ENCODE results near the gene SLIRP. TPM values are rescaled to one million over a fixed set of nuclear protein-coding genes. Genes with fewer than 3 reads are reported as not detected.
A peak's percentile ranks its signal among the peaks of the same experiment; 100 is the strongest.
"Not testable (repeated sequence)": the region's sequence is repeated elsewhere in the genome, so short reads cannot be mapped to it uniquely, and the experiment has no call there.

The SLIRP gene
- total and polyA plus RNA-seq, 9 donors = 60.4 to 180 (median 75.2) TPM

DNA sequence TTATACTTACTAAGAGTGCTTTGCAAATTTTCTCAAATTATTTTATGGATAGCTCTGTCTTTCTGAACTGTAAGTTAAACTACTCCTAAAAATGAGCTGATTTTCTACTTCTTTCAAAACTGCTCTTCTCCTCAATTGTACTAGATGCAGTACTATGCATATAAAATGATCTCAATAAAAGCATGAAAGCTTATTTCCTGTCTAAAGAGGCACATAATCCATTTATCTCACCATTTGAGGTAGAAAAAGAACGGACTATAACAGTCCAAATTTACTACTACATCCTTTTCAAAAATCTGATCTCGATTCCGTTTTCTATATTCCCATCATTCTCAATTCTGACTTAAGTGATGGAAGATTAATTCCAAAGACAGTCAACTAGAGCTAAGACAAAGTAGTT, 14.4 kb downstream of the SLIRP start:
- Histone ChIP-seq H3K4me1 (ENCODE audit: control insufficient read depth, insufficient read depth, low read length) (no peaks in the 10 kb centered on the region), H3K27me3 (ENCODE audit: control insufficient read depth, insufficient read depth, low read length) (no peaks in the 10 kb centered on the region), H3K4me3 (ENCODE audit: low read length) (no peak overlapping the region), H3K36me3 (ENCODE audit: control insufficient read depth, insufficient read depth, low read length) (peaks cover 51% of the 10 kb centered on the region), H3K27ac (ENCODE audit: low read length) (no peak overlapping the region), H3K9me3 (replicated peaks; ENCODE audit: control insufficient read depth, low read depth, low read length) (no peaks in the 10 kb centered on the region)
- WGBS (ENCODE audit: insufficient coverage) = no CpG with 5 or more reads among the region's 3 CpGs
- DNase-seq = no peak

DNA sequence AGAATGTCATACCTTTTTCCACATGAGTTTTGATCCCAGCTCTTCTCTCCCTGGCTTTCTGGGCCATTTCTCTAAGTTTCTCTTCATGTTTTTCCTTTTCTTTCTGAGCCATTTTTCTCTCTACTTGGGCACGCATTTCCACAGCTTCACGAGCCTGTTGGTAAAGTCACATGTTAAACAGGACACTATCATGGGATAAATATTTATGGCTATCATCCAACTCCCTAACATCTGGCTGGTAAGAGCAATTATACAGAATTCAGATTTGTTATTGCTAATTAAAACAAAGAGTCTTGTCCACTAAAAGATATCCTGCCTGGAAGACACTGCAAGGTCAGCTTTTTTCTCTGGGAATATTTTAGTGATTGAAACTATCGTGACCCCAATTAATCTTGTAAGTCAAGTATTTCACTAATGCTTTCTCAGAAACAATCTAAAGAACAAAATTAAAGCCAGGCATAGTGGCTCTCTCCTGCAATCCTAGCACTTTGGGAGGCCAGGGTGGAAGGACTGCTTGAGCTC, 23.1 kb downstream of the SLIRP start:
- peaks cover 57% of the 10 kb centered on the region for H3K36me3 ChIP-seq (ENCODE audit: control insufficient read depth, insufficient read depth, low read length)

DNA sequence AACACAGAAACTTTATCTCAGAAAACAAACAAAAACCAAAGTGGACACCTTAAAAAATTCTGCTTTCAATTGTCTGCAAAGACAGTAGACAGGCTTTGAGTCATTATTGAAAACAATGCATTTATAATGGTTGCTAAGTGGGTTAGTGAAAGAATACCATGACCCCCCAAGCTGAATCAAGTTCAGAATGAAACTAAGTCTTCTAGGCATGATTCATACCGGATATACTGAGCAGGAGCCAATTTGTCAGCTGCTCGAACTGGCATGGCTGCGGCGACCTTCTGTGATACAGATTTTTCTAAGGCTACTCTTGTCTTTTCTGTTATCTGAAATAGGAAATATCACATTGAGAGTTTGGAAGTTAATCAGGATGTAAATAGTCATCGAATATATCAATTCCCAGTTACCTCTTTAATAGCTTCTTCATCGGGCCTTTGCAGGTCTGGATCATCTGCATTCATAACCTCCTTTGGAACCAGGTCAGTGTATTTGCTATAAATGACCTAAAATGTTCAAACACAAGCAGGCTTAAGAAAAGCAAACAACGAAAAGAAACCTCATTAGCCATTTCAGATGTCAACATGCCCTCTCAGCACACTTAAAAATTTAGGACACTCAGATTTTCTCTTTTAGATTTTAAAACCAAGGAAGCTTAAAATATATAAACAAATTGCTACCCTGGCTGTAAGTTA, 30.8 kb downstream of the SLIRP start:
- H3K27me3 ChIP-seq (ENCODE audit: control insufficient read depth, insufficient read depth, low read length) = no peaks in the 10 kb centered on the region
- peak overlapping the region; percentile 11 for H3K27ac ChIP-seq (ENCODE audit: low read length)
- no peaks in the 10 kb centered on the region for H3K9me3 ChIP-seq (replicated peaks; ENCODE audit: control insufficient read depth, low read depth, low read length)
- WGBS (ENCODE audit: insufficient coverage) = 93% methylated on average over 3 of the region's 7 CpGs
- H3K36me3 ChIP-seq (ENCODE audit: control insufficient read depth, insufficient read depth, low read length) = peaks cover 28% of the 10 kb centered on the region
- no peak overlapping the region for H3K4me3 ChIP-seq (ENCODE audit: low read length)
- H3K4me1 ChIP-seq (ENCODE audit: control insufficient read depth, insufficient read depth, low read length) = no peaks in the 10 kb centered on the region
- no peak for DNase-seq

More for the DNA sequence above, 23.1 kb downstream of the SLIRP start:
- Histone ChIP-seq H3K4me3 (ENCODE audit: low read length) (no peak overlapping the region), H3K9me3 (replicated peaks; ENCODE audit: control insufficient read depth, low read depth, low read length) (no peaks in the 10 kb centered on the region), H3K27me3 (ENCODE audit: control insufficient read depth, insufficient read depth, low read length) (no peaks in the 10 kb centered on the region), H3K27ac (ENCODE audit: low read length) (no peak overlapping the region), H3K4me1 (ENCODE audit: control insufficient read depth, insufficient read depth, low read length) (no peaks in the 10 kb centered on the region)
- no CpG with 5 or more reads among the region's 3 CpGs for WGBS (ENCODE audit: insufficient coverage)
- no peak for DNase-seq

DNA sequence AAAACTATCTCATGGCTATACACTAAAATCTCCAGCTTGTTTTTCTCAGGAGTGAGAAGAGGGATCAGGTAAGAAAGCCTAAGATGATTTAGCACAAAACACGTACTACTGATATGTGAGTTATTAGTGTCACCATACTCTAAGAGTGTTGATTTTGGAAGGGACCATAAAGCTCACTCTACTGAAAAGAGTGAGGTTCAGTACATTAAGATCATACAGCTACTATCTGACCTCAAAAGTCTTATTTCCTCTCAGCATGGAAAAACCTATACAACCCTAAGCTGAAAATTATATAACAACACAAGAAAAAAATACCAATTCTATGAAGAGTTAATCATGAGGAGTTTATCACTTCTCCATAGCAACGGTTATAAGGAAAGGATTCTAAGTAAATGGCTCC, 33.5 kb downstream of the SLIRP start:
- no peak overlapping the region for H3K27ac ChIP-seq (ENCODE audit: low read length)
- H3K4me3 ChIP-seq (ENCODE audit: low read length) = no peak overlapping the region
- H3K4me1 ChIP-seq (ENCODE audit: control insufficient read depth, insufficient read depth, low read length) = no peaks in the 10 kb centered on the region
- H3K36me3 ChIP-seq (ENCODE audit: control insufficient read depth, insufficient read depth, low read length) = peaks cover 25% of the 10 kb centered on the region
- no CpG with 5 or more reads among the region's 2 CpGs for WGBS (ENCODE audit: insufficient coverage)
- DNase-seq = no peak
- no peaks in the 10 kb centered on the region for H3K27me3 ChIP-seq (ENCODE audit: control insufficient read depth, insufficient read depth, low read length)
- H3K9me3 ChIP-seq (replicated peaks; ENCODE audit: control insufficient read depth, low read depth, low read length) = no peaks in the 10 kb centered on the region

DNA sequence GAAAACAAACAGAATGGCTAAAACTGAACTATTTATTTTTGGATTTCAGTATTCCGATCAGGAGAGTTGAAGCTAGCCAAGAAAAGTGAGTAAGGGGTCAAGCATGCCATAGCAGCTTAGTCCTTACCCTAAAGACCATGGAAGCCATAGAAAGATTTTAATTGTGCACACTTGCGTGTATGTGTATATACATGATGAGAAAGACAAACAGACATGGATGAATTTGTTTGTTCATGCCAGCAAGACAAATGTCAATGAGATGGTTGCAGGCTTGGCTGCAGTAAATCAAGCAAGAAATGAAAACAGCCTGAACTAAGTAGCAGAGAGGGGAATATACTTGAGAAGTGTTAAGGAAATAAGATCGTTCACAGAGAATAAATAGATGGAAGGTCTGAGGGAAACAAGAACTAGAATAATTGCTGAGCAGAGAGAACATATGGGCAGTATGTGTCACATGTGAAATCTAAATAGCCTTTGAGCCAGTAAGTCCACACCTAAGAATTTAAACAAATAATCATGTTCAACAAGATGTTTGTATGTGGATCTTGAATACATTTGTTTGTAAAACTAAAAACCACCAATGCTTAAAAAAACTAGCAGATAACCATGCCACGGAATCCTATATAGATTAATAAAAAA, 38.3 kb downstream of the SLIRP start:
- Histone ChIP-seq H3K27ac (ENCODE audit: low read length) (no peak overlapping the region), H3K9me3 (replicated peaks; ENCODE audit: control insufficient read depth, low read depth, low read length) (no peaks in the 10 kb centered on the region), H3K4me3 (ENCODE audit: low read length) (no peak overlapping the region), H3K27me3 (ENCODE audit: control insufficient read depth, insufficient read depth, low read length) (no peaks in the 10 kb centered on the region), H3K4me1 (ENCODE audit: control insufficient read depth, insufficient read depth, low read length) (no peaks in the 10 kb centered on the region), H3K36me3 (ENCODE audit: control insufficient read depth, insufficient read depth, low read length) (peaks cover 33% of the 10 kb centered on the region)
- no peak for DNase-seq
- WGBS (ENCODE audit: insufficient coverage) = 86% methylated on average over 1 of the region's 4 CpGs

DNA sequence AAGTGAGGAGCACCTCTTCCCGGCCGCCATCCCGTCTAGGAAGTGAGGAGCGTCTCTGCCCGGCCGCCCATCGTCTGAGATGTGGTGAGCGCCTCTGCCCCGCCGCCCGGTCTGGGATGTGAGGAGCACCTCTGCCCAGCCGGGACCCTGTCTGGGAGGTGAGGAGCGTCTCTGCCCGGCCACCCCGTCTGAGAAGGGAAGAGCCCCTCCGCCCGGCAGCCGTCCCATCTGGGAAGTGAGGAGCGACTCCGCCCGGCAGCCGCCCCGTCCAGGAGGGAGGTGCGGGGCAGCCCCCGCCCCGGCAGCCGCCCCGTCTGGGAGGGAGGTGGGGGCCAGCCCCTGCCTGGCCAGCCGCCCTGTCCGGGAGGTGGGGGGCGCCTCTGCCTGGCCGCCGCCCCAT, 39.5 kb downstream of the SLIRP start:
- not testable (repeated sequence) for H3K9me3 ChIP-seq (replicated peaks; ENCODE audit: control insufficient read depth, low read depth, low read length); DNase-seq; H3K27ac ChIP-seq (ENCODE audit: low read length); H3K27me3 ChIP-seq (ENCODE audit: control insufficient read depth, insufficient read depth, low read length); H3K4me1 ChIP-seq (ENCODE audit: control insufficient read depth, insufficient read depth, low read length); H3K4me3 ChIP-seq (ENCODE audit: low read length)
- WGBS (ENCODE audit: insufficient coverage) = 90% methylated on average over 26 of the region's 33 CpGs
- peaks cover 41% of the 10 kb centered on the region for H3K36me3 ChIP-seq (ENCODE audit: control insufficient read depth, insufficient read depth, low read length)

DNA sequence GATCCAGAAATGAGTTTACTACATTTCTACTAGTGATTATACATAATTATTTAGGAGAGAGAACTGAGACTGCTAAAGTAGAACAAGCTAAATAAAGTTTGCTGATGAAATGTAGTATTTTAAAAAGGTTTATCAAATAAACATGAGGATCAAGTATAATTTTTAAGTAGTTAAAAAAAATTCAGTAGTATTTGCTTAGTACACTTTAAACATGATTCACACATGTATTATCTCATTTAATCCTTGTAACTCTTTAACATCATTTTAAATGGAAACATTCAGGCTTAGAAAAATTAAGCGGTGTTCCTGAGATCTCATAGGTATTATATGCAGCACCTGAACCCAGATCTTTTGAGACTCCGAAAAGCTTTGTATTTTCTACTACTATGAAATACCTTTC, 44.4 kb downstream of the SLIRP start:
- peaks cover 55% of the 10 kb centered on the region for H3K36me3 ChIP-seq (ENCODE audit: control insufficient read depth, insufficient read depth, low read length)
- DNase-seq = no peak
- no peaks in the 10 kb centered on the region for H3K9me3 ChIP-seq (replicated peaks; ENCODE audit: control insufficient read depth, low read depth, low read length)
- no peaks in the 10 kb centered on the region for H3K27me3 ChIP-seq (ENCODE audit: control insufficient read depth, insufficient read depth, low read length)
- WGBS (ENCODE audit: insufficient coverage) = no CpG with 5 or more reads among the region's 2 CpGs
- H3K4me3 ChIP-seq (ENCODE audit: low read length) = no peak overlapping the region
- H3K27ac ChIP-seq (ENCODE audit: low read length) = no peak overlapping the region
- H3K4me1 ChIP-seq (ENCODE audit: control insufficient read depth, insufficient read depth, low read length) = no peaks in the 10 kb centered on the region

DNA sequence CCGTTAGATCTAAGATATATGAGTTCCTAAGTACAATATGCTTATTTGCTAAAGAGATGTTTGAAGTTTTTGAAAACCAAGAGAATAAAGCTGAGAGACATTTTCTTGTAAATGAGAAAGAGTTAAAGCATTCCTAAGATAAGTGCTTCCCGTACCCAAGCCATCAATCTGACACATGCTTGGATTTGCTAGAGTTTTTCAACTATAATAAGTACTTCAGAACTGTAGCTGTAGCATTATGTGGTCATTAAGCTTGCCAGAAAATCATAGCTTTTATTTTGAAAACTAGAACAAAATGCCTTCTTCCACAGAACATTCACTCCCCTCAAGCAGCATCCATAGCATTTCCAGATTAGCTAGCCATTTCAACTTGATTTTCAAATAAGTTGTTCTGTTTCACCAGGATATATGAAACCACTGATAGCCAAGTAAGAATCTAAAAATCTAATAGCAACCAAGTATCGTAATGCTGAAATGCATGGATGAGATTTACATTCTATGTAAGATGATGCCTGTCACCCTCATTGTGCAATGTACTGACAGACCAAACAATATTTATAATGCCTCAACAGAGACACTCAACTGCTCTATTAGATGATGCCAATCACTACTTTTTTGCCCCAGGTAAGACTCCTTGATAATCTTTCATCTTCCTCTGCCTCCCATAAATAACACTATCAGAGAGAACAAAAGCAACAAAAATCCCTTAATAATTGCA, 45.1 kb downstream of the SLIRP start:
- WGBS (ENCODE audit: insufficient coverage) = no CpG with 5 or more reads among the region's 3 CpGs

DNA sequence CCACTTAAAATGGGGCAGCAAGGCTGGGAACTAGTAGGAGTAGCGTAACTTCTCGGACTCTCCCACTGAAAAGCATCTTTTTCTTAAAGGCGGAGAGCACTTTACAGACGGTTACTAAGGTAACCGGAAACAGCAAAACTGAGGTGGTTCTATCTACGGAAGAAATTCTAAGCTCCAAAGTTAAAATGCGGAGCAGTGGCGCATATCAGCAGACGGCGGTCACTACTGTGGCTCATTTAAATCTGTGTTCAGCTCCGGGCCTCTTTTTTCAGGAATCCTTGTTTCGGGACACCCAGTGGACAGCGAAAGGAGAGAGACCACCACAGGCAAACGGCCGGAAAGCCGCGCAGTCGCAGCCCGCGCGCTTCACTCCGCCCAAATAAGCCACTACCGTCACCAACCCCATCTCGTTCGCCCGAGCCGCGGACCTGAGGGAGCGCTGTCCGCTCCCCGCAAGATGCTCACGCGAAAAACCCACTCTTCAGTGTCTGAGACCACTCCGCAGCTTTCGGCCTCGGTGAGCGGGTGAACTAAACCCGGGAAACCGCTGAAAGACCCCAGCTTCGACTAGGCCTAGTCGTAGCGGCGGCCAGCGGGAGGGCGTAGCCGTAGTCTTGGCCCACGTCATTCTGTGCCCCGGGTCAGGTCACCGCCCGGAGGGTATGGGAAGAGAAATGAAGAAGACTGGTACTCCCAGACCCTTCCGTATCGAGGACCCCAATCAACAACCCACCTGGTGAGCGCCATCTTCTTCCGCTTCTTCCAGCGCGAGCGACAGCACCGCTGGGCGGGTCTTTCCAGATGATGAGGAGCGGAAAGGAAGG, 52.7 kb downstream of the SLIRP start, which contains the start of gene SNW1:
Gene SNW1 (minus strand): TSS at position 776 of the 824 bp plus-strand sequence. CDS start 29 bp downstream, at position 747.
- peak; percentile 98 for DNase-seq
- Histone ChIP-seq H3K27me3 (ENCODE audit: control insufficient read depth, insufficient read depth, low read length) (no peaks in the 10 kb centered on the region), H3K9me3 (replicated peaks; ENCODE audit: control insufficient read depth, low read depth, low read length) (no peaks in the 10 kb centered on the region), H3K4me3 (ENCODE audit: low read length) (peak within 1 kb of the TSS; percentile 100), H3K36me3 (ENCODE audit: control insufficient read depth, insufficient read depth, low read length) (peaks cover 16% of the 10 kb centered on the region), H3K27ac (ENCODE audit: low read length) (peak within 1 kb of the TSS; percentile 99), H3K4me1 (ENCODE audit: control insufficient read depth, insufficient read depth, low read length) (peaks cover 18% of the 10 kb centered on the region)
- WGBS (ENCODE audit: insufficient coverage) = under 1% methylated on average over 29 of the region's 60 CpGs

More for the DNA sequence above, 45.1 kb downstream of the SLIRP start:
- no peaks in the 10 kb centered on the region for H3K27me3 ChIP-seq (ENCODE audit: control insufficient read depth, insufficient read depth, low read length)
- no peak for DNase-seq
- no peaks in the 10 kb centered on the region for H3K4me1 ChIP-seq (ENCODE audit: control insufficient read depth, insufficient read depth, low read length)
- no peaks in the 10 kb centered on the region for H3K9me3 ChIP-seq (replicated peaks; ENCODE audit: control insufficient read depth, low read depth, low read length)
- H3K27ac ChIP-seq (ENCODE audit: low read length) = no peak overlapping the region
- H3K36me3 ChIP-seq (ENCODE audit: control insufficient read depth, insufficient read depth, low read length) = peaks cover 52% of the 10 kb centered on the region
- no peak overlapping the region for H3K4me3 ChIP-seq (ENCODE audit: low read length)

All from muscle of leg (tissue), 11 donors.